ES-I3 (cell line): ENCODE data around the gene ZBTB7B.

ENCODE experiments used
- H3K36me3 ChIP-seq: 2 replicates; pipeline ENCODE4 v1.6.1; 2013; ENCODE audit warnings: mild to moderate bottlenecking, low read length, control low read depth, moderate library complexity; ENCODE audit not compliant: insufficient read depth
- H3K4me1 ChIP-seq: 2 replicates; pipeline ENCODE4 v1.6.1; 2013; ENCODE audit warnings: mild to moderate bottlenecking, control low read depth, low read length; ENCODE audit not compliant: insufficient read depth
- H3K9ac ChIP-seq: 2 replicates; pipeline ENCODE4 v1.6.1; 2013; ENCODE audit warnings: low read depth, mild to moderate bottlenecking, low read length, moderate library complexity
- H3K9me3 ChIP-seq: 2 replicates; pipeline ENCODE4 v1.6.1; 2013; ENCODE audit warnings: mild to moderate bottlenecking, low read length, moderate library complexity; ENCODE audit not compliant: control insufficient read depth, insufficient read depth

Gene ZBTB7B

DNA sequence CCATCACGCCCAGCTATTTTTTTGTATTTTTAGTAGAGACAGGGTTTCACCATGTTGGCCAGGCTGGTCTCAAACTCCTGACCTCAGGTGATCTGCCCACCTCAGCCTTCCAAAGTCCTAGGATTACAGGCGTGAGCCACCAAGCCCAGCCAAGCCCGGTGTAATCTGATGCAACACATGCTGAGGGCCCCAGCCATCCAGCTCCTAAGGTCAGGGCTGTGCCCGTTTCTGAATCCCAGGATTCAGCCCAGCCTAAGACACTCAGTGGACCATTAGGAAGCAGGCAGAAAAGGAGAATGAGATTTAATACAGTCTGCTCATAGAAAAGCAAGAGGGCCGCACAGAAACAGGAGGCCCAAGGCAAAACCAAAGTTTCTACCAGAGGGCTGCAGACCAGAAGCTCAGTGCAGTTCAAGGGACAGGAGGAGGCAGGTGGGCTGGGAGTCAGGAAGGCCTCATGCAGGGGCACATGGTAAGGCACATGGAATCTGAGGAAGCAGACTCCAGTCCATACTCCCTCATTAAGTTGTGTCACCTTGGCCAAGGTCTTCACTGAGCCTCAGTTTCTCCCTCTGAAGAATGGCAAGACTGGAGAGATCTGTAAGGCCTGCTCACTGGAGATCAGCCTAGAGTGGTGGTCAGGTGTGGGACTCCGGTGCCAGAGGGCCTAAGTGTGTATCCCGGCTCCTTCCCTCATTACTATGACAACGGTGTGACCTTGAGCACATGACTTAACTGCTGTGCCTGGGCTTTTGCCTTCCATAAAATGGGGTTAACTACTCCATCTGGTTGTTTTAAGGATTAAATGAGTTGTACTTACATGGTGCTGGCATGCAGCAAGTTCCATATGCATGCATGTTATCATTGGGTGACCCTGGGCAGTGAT, 46.1 kb downstream of the ZBTB7B start:
- Histone ChIP-seq H3K9me3 (no peaks in the 10 kb centered on the region), H3K4me1 (peaks cover 14% of the 10 kb centered on the region; the same call in 1 of the 2 replicates), H3K9ac (no peak overlapping the region), H3K36me3 (no peaks in the 10 kb centered on the region)

DNA sequence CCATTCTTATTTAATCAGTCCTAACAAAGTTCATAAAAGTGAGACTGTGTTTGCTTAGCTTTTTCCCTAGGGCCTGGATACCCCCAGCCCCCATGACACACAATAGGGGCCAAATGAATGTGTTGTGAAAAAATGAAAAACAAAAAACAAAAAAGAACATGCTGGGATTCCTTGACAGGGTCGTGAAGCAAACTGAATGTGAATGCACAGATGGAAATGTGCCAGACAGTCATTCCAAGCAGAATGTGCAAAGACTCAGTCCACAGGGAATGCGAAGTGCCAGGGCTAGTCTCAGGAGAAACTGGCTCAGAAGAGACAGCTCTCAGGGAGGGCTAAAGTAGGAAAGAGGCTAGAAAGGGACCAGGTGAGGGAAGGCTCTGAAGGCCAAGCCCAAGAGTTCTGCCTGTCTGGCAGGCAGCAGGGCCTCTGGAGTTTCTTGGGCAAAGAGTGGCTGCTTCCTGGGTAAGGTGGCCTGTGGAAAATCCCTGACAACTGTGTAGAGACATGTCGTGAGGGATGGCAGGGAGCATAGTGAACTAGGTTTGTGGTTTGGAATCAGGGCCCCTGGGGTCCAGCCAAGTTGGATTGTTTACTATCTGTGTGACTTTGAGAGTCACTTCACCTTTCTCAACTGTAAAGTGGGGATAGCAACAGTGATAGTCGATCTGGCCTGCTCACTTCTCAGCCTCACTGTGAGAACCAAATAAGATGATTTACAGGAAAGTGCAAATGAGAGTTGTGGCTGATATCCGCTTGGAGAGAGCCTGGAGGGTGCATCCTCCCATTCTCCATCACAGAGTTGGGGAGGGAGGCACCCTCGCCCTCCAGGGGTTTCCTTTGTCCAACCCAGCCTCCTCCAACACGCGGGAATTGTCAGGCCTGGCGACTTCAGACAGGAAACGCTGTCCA, 47.3 kb downstream of the ZBTB7B start:
- no peaks in the 10 kb centered on the region for H3K9me3 ChIP-seq
- H3K9ac ChIP-seq: 0 out of 2 replicates have a peak overlapping the region, but pooled peaks have one; percentile 48
- H3K4me1 ChIP-seq: peaks cover 11% of the 10 kb centered on the region; the same call in 1 of the 2 replicates
- no peaks in the 10 kb centered on the region for H3K36me3 ChIP-seq

DNA sequence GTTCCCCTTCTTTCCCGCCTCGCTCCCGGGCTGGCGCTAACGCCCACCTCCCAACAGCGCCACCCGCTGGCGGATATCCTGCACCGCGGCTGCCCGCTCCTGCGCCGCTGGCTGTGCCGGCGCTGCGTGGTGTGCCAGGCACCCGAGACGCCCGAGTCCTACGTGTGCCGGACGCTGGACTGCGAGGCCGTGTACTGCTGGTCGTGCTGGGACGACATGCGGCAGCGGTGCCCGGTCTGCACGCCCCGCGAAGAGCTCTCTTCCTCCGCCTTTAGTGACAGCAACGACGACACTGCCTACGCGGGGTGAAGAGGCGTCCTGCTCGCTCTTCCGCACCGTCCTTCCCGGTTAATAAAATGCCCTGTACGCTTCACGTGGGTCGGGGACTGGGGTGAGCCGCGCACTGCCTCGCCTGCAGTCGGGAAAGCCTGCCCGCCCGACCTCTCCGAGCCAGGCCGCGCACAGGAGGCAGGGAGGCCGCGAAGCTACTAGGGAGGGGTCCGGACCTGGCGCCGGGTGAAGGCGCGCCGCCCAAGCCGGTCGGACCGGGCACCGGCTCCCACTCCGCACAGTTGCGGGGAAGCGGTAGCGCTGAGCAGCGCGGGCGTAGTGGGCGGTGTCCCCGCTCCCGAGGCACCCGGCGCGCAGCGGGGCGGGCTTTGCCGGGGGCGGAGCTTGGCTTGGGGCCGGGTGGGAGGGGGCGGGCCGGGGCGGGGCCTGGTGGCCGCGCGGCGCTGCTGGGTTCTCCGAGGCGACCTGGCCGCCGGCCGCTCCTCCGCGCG, 48.1 kb downstream of the ZBTB7B start, which contains the start of gene ADAM15:
Gene ADAM15 (plus strand): TSS at position 757 of the 782 bp plus-strand sequence. CDS start 71 bp downstream, outside the sequence.
- Histone ChIP-seq H3K4me1 (peaks cover 11% of the 10 kb centered on the region; the same call in 1 of the 2 replicates), H3K36me3 (no peaks in the 10 kb centered on the region), H3K9me3 (no peaks in the 10 kb centered on the region), H3K9ac (peak within 1 kb of the TSS; percentile 78)

DNA sequence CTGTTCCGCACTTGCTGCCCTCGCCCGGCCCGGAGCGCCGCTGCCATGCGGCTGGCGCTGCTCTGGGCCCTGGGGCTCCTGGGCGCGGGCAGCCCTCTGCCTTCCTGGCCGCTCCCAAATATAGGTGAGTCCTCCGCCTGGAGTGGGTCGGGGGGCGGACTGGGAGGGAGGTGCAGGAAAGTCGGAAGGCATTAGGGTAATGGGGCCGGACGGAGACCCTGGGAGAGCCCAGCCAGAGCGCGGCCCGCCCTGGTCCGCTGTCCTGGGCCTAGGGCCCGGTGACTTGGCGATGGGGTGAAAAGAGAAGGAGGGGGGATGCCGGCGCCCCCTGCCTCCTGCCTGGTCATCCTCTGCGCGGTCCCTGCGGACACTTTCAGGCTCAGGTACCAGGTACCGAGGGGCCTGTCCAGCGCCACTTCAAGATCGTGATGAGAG, 48.8 kb downstream of the ZBTB7B start:
- H3K4me1 ChIP-seq: peaks cover 11% of the 10 kb centered on the region; the same call in 1 of the 2 replicates
- peak overlapping the region; percentile 78 for H3K9ac ChIP-seq
- H3K9me3 ChIP-seq: no peaks in the 10 kb centered on the region
- H3K36me3 ChIP-seq: no peaks in the 10 kb centered on the region

DNA sequence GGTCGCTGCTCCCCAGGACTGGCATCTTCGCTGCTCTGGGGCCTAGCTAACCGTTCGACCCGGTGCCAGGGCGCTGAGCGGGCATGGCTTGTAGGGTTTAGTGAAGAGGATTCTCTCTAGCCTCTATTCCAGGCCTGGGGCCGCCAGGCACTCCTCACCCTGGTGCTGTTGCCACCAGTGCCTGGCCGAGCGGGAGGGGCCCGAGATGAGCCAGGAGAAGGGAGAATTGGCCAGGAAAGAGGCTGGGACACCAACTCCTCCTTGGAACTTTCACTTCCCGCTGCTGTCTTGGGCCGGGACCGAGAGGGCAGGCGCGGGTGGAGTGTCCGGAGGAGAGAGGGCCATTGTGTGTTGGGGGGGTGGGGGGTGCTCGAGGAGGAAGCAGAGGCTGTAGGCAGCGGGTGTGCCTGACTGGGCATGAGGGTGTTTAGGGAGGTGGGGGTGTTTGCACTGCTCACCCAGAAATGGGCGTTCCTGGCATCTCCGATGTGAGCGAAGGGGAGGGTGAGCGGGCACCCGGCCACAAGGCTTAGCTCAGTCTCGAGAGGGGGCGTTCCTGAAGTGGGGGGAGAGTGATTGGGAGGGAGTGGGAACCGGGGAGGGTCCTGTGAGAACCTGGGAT, 49.3 kb downstream of the ZBTB7B start:
- Histone ChIP-seq H3K36me3 (no peaks in the 10 kb centered on the region), H3K4me1 (peaks cover 11% of the 10 kb centered on the region; the same call in 1 of the 2 replicates), H3K9ac (peak overlapping the region; percentile 78), H3K9me3 (no peaks in the 10 kb centered on the region)

DNA sequence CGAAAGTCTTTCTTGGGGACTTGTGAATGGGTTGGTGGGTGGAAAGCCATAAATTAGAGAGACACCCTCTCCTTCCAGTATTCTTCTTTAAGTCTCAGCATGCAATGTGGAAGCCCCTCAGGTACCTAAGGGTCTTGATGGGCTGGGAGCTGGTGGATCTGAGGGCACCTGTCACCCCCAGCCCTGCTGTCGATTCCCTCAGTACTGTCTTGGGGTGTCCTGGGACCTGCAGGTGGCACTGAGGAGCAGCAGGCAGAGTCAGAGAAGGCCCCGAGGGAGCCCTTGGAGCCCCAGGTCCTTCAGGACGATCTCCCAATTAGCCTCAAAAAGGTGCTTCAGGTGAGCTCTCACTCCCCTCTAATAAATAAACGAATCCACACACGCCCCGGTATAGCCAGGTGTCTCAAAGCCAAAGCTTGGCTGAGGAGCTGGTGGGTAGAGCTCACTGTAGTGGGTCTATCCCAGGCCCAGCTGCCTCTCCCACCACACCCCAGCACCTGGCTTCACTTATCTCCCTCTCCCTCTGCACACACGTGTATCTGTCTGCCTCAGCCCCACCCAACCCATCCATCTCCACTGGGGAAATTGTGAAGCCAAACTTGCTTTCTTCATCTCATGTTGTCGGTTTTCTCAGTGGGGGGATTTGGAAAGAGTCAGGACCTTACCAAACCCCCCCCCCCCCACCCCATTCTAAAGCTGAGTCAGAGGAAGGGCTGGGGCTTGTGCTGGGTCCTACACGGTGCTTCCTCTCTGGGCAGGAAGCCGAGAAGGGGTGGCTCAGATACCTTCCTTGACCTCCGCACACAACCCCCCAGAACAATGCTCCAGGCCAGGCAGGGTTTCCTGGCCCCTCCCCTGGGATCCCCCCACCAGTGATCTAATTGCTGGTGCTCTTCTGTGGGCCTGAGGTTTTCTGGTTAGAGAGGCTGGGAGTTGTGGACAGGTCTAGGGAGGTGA, 50.1 kb downstream of the ZBTB7B start:
- peaks cover 11% of the 10 kb centered on the region; the same call in 1 of the 2 replicates for H3K4me1 ChIP-seq
- no peaks in the 10 kb centered on the region for H3K9me3 ChIP-seq
- no peaks in the 10 kb centered on the region for H3K36me3 ChIP-seq
- peak overlapping the region; percentile 78; the same call in 1 of the 2 replicates for H3K9ac ChIP-seq

DNA sequence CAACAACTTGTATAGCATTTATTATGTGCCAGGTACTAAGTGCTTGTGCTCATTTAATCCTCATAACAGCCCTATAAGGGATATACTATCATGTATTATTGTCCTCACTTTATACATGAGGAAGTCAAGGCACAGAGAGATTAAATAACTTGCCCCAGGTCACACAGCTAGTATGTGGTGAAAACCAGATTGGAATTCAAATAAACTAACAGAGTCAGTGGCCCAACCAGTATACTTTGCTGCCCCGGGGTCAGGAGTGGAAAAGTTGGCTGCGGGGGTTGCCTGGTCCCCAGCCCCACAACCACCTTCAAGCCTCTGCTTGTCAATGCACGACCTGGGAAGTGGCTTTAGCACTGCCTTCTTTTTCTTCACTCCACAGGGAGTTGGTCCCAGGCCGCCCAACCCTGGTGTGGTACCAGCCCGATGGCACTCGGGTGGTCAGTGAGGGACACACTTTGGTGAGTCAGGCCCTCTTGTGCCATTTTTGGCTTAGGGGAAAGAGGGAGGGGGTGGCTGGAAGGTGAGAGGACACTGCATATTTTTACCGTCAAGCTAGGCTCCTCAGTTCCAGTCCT, 51.0 kb downstream of the ZBTB7B start:
- Histone ChIP-seq H3K4me1 (peaks cover 11% of the 10 kb centered on the region; the same call in 1 of the 2 replicates), H3K9ac (no peak overlapping the region), H3K36me3 (no peaks in the 10 kb centered on the region; the same call in 1 of the 2 replicates), H3K9me3 (no peaks in the 10 kb centered on the region)

DNA sequence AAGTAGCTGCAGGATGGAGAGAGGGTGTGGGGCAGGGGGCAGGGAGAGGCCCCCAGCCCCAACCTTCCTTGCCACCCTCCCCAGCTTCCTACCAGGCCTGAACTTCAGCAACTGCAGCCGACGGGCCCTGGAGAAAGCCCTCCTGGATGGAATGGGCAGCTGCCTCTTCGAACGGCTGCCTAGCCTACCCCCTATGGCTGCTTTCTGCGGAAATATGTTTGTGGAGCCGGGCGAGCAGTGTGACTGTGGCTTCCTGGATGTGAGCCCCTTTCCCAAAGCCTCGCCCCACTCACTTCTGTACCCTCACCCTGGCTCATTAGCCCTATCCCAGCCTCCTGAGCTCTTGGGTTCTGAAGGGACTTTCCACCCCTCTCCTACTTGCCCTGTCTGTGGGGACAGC, 54.5 kb downstream of the ZBTB7B start:
- Histone ChIP-seq H3K36me3 (no peaks in the 10 kb centered on the region; the same call in 1 of the 2 replicates), H3K9ac (no peak overlapping the region), H3K9me3 (no peaks in the 10 kb centered on the region), H3K4me1 (peaks cover 6% of the 10 kb centered on the region; the same call in 1 of the 2 replicates)

DNA sequence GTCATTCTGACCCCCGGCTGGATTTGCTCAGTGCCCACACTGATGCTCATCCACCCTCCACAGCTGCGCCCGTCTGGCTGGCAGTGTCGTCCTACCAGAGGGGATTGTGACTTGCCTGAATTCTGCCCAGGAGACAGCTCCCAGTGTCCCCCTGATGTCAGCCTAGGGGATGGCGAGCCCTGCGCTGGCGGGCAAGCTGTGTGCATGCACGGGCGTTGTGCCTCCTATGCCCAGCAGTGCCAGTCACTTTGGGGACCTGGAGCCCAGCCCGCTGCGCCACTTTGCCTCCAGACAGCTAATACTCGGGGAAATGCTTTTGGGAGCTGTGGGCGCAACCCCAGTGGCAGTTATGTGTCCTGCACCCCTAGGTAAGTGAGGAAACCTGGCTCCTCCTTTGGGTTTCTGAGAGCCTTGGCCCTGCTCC, 55.2 kb downstream of the ZBTB7B start:
- no peaks in the 10 kb centered on the region; the same call in 1 of the 2 replicates for H3K36me3 ChIP-seq

DNA sequence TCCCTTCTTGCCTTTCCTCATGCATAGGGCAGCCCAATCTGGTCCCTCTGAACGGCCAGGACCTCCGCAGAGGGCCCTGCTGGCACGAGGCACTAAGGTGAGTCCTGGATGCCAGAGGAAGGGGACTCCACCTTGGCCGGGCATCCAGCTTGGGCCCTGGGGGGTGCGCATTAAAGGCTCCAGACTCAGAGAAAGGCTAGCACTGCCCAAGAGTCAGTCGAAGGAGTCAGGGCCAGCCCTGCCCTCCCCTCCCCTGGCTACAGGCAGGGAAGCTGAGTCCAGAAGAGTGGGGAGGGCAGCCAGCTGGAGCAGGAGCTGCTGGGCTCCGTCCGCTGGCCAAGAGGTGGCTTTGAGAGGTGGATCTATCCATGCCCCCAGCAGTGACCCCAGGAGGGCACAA, 58.1 kb downstream of the ZBTB7B start:
- H3K9ac ChIP-seq: no peak overlapping the region
- H3K36me3 ChIP-seq: no peaks in the 10 kb centered on the region; the same call in 1 of the 2 replicates
- no peaks in the 10 kb centered on the region for H3K4me1 ChIP-seq
- no peaks in the 10 kb centered on the region for H3K9me3 ChIP-seq

More for the DNA sequence above, 55.2 kb downstream of the ZBTB7B start:
- Histone ChIP-seq H3K9me3 (no peaks in the 10 kb centered on the region), H3K9ac (no peak overlapping the region), H3K4me1 (peaks cover under 1% of the 10 kb centered on the region; the same call in 1 of the 2 replicates)

DNA sequence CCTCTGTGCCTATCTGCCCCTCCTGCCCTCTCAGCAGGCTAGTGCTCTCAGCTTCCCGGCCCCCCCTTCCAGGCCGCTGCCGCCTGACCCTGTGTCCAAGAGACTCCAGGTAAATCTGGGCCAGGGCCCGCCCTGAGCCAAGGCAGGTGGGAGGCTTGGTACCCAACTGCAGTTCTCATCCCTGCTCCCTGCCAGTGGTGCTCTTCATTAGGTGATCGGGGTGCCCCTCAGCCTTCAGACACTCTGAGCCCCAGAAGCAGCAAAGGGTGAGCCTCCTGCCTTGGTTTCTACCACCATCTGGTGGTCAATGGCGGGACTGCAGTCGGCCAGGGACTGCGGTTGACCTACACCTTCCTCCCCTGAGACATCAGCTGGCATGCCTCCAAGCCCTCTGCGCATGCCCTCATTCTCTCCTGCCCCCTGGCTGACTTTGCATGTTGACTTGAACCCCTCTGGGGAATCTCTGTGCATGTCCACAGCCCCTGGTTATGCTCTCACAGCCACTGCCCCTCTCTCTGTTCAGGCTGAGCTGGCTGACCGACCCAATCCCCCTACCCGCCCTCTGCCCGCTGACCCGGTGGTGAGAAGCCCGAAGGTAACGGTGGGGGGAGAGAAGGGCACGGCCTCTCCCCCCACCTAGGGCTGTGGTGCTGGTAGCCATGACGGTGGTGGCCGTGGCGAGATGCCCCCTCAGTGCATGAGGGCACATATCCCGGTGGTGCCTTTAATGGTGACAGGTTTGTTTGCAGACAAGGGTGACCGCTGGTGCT, 59.0 kb downstream of the ZBTB7B start:
- Histone ChIP-seq H3K4me1 (no peaks in the 10 kb centered on the region), H3K9ac (peak overlapping the region; percentile 40; the same call in 1 of the 2 replicates), H3K36me3 (no peaks in the 10 kb centered on the region; the same call in 1 of the 2 replicates), H3K9me3 (no peaks in the 10 kb centered on the region)
